SU-DHL-6 (cell line): Measurements from ENCODE around the gene MLYCD.

ENCODE experiments used
- H2AFZ ChIP-seq: fragments of 200-600 bp; sonication (generic); 2 replicates; pipeline ENCODE4 v1.6.1; 2014; ENCODE audit warnings: low read depth, mild to moderate bottlenecking, moderate library complexity, mixed read lengths, antibody characterized with exemption, low read length; ENCODE audit not compliant: severe bottlenecking
- H3F3A ChIP-seq: fragments of 200-600 bp; shearing (Covaris generic); 2 replicates; pipeline ENCODE4 v1.6.0; 2016; ENCODE audit warnings: antibody characterized with exemption, mild to moderate bottlenecking; ENCODE audit not compliant: insufficient read depth
- H3K27ac ChIP-seq: fragments of 200-600 bp; sonication (generic); 2 replicates; pipeline ENCODE4 v1.5.1; 2016; ENCODE audit warnings: low read depth, mild to moderate bottlenecking, low read length, moderate library complexity, mixed read lengths
- H3K27me3 ChIP-seq: fragments of 200-600 bp; sonication (generic), shearing (Covaris generic); 2 replicates; pipeline ENCODE4 v1.6.0; 2014; ENCODE audit warnings: mild to moderate bottlenecking, low read length
- H3K36me3 ChIP-seq: fragments of 200-600 bp; sonication (generic); 2 replicates; pipeline ENCODE4 v1.6.1; 2014; ENCODE audit warnings: mild to moderate bottlenecking, low read length, mixed read lengths
- H3K4me2 ChIP-seq: fragments of 300-600, 200-600 bp; shearing (Covaris generic), sonication (generic); 2 replicates; pipeline ENCODE4 v1.6.0; 2014; ENCODE audit warnings: low read length, low read depth, mild to moderate bottlenecking; ENCODE audit not compliant: poor library complexity, severe bottlenecking
- H3K4me3 ChIP-seq: fragments of 200-600 bp; sonication (generic); 2 replicates; pipeline ENCODE4 v1.5.1; 2014; ENCODE audit warnings: antibody characterized with exemption, low read length, mild to moderate bottlenecking, mixed read lengths; ENCODE audit not compliant: insufficient read depth, poor library complexity, severe bottlenecking
- H3K79me2 ChIP-seq: fragments of 200-600 bp; sonication (generic); 2 replicates; pipeline ENCODE4 v1.6.1; 2014; ENCODE audit warnings: mild to moderate bottlenecking, low read length, moderate library complexity; ENCODE audit not compliant: insufficient read depth
- H3K9ac ChIP-seq: fragments of 200-600 bp; sonication (generic); 2 replicates; pipeline ENCODE4 v1.7.0; 2014; ENCODE audit warnings: mild to moderate bottlenecking, low read length
- H3K9me2 ChIP-seq: fragments of 200-600 bp; sonication (generic); replicated peaks from 2 replicates; pipeline ENCODE4 v1.6.1; 2014; ENCODE audit warnings: low read length; ENCODE audit not compliant: insufficient read depth
- H3K9me3 ChIP-seq: fragments of 200-600 bp; sonication (generic); 2 replicates; pipeline ENCODE4 v1.6.1; 2014; ENCODE audit warnings: low read length, mixed read lengths; ENCODE audit not compliant: insufficient read depth
- H4K20me1 ChIP-seq: fragments of 200-600 bp; sonication (generic); 2 replicates; pipeline ENCODE4 v1.6.1; 2014; ENCODE audit warnings: low read depth, mild to moderate bottlenecking, antibody characterized with exemption, low read length, moderate library complexity, mixed read lengths
- EZH2phosphoT487 ChIP-seq: fragments of 200-600 bp; sonication (generic), shearing (Covaris generic); conservative IDR thresholded peaks from 2 replicates; pipeline ENCODE4 v1.6.1; 2018; ENCODE audit warnings: mild to moderate bottlenecking, antibody characterized with exemption, low read length, moderate library complexity, mixed read lengths
- TF ChIP-seq, protein P1 (sequence below): fragments of 200-600 bp; sonication (generic); IDR thresholded peaks from one replicate; pipeline ENCODE4 v1.5.1; 2017; ENCODE audit warnings: antibody characterized with exemption, mild to moderate bottlenecking, low read length, moderate library complexity; ENCODE audit not compliant: insufficient read depth, poor library complexity, severe bottlenecking

The MLYCD gene

GRCh38 chr16:83957296-83957855 is 58.5 kb downstream of the MLYCD start:
- no peaks in the 10 kb centered on the region for H3K9me2 ChIP-seq
- no peak overlapping the region for H3K27ac ChIP-seq
- H3K9ac ChIP-seq, result no peak overlapping the region
- H3K9me3 ChIP-seq, result no peaks in the 10 kb centered on the region
- H4K20me1 ChIP-seq, result no peaks in the 10 kb centered on the region
- TF ChIP-seq EZH2phosphoT487, result no peak
- TF ChIP-seq, protein P1, sequence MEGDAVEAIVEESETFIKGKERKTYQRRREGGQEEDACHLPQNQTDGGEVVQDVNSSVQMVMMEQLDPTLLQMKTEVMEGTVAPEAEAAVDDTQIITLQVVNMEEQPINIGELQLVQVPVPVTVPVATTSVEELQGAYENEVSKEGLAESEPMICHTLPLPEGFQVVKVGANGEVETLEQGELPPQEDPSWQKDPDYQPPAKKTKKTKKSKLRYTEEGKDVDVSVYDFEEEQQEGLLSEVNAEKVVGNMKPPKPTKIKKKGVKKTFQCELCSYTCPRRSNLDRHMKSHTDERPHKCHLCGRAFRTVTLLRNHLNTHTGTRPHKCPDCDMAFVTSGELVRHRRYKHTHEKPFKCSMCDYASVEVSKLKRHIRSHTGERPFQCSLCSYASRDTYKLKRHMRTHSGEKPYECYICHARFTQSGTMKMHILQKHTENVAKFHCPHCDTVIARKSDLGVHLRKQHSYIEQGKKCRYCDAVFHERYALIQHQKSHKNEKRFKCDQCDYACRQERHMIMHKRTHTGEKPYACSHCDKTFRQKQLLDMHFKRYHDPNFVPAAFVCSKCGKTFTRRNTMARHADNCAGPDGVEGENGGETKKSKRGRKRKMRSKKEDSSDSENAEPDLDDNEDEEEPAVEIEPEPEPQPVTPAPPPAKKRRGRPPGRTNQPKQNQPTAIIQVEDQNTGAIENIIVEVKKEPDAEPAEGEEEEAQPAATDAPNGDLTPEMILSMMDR, result no peak
- H2AFZ ChIP-seq, result no peak overlapping the region
- no peak overlapping the region for H3K4me3 ChIP-seq
- H3K79me2 ChIP-seq, result no peaks in the 10 kb centered on the region
- H3K36me3 ChIP-seq, result no peaks in the 10 kb centered on the region
- no peak overlapping the region for H3K4me2 ChIP-seq
- H3K27me3 ChIP-seq, result no peaks in the 10 kb centered on the region
- no peaks in the 10 kb centered on the region for H3F3A ChIP-seq

GRCh38 chr16:83958137-83958845 is 59.4 kb downstream of the MLYCD start:
- Histone ChIP-seq H3K27me3 (no peaks in the 10 kb centered on the region), H3K9ac (no peak overlapping the region), H3K27ac (no peak overlapping the region), H3K4me2 (no peak overlapping the region), H3K4me3 (no peak overlapping the region), H3K9me2 (no peaks in the 10 kb centered on the region), H2AFZ (no peak overlapping the region), H3K79me2 (no peaks in the 10 kb centered on the region), H3F3A (no peaks in the 10 kb centered on the region), H3K36me3 (no peaks in the 10 kb centered on the region), H3K9me3 (no peaks in the 10 kb centered on the region), H4K20me1 (no peaks in the 10 kb centered on the region)
- TF ChIP-seq EZH2phosphoT487, result no peak
- TF ChIP-seq, protein P1, result no peak

DNA sequence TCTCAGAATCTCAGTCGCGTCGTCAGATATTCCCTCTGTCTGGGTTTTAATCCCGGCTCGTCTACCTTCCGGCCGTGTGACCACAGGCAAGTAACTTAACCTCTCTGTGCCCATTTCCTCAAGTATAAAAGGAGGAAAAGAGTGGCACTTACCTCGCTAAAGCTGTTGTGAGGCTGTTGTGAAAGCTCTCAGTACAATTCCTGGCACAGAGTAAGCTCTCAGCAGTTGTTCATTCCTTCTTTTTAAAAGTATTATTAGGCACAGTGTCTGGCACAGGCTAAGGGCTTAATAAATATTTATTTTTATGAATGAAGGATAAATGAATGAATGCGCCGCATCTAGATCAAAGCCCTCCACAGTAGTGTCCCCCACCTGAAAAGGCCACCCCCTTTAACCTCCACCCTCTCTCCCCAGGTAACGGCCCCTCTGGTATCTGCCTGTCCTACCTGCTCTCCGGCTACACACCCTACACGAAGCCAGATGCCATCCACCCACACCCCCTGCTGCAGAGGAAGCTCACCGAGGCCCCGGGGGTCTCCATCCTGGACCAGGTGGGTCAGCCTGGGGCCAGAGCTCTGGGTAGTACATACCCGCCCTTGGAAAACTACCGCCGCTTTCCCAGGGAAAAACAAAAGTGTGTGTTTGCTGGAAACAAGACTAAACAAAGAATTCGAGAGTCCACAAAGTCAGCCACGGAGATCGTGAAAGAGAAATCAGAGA is 60.1 kb downstream of the MLYCD start:
- Histone ChIP-seq H3F3A (no peaks in the 10 kb centered on the region), H4K20me1 (no peaks in the 10 kb centered on the region), H3K9me2 (no peaks in the 10 kb centered on the region), H3K9me3 (no peaks in the 10 kb centered on the region), H3K4me3 (no peak overlapping the region), H3K9ac (no peak overlapping the region), H3K79me2 (no peaks in the 10 kb centered on the region), H3K4me2 (no peak overlapping the region), H3K36me3 (no peaks in the 10 kb centered on the region), H3K27ac (no peak overlapping the region), H2AFZ (no peak overlapping the region), H3K27me3 (no peaks in the 10 kb centered on the region)
- TF ChIP-seq, protein P1, result no peak
- no peak for TF ChIP-seq EZH2phosphoT487
